NCI-H2107 (cell line): ENCODE measurements around the gene USP13.
A peak's percentile ranks its signal among the peaks of the same experiment; 100 is the strongest.
"Not testable (repeated sequence)": the region's sequence is repeated elsewhere in the genome, so short reads cannot be mapped to it uniquely, and the experiment has no call there.

ENCODE experiments used
- DNase-seq: peaks from one replicate; lab custom pipeline; 2025; lab: John Stamatoyannopoulos, UW

USP13 gene

DNA sequence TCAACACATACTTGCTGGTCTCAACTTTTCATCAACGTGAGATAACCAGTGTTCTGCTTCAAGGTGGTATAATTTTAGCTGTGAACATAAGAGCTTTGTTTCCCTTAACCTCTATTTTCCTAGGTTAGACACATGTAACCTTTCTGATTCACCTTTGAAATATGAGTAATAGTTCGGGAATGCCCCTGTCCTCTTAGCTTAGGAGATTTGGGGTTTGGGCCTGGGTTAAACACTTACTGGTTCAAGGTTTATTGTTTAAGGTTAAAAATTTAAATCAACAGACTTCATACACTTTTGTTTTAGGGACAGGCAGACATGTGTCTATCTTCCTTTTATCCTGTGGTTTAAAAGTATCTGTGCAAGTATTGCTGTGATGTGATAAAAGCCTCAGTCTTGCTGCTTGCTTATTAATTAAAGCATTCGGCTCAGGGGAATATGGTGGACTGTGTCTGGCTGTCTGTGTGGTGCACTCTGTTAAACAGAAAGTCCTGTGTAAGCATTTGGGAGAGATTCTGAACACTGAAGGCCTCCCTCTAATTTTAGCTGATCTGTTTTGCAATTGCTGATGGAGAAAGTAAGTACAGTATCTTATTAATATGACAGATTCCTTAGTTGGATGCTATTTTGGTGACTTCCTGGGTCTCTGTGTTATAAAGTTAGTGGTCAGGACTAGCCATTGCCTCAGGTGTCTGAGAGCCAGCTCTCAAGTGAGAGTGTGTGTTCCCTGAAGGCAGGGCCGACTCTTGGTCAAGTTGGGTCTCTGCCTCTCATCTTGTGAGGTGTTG lies 81.8 kb downstream of the USP13 start:
- DNase-seq = no peak

DNA sequence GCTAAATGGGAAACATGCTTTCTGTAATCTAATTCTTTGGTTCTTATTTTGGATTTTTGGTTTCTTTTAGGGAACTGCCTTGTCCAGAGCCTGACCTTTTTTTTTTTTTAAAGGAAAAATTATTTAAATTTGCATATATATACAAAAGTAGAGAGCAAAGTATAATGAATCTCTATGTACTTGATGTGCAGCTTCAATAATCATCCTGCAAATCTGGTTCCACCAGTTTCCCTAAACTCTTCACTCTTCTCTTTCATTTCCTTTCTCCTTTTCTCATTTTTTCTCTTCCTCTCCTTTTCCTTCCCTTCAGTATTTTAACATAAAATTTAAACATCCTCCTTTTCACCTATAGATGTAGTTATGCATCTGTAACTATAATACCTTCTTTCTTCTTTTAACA lies 82.5 kb downstream of the USP13 start:
- no peak for DNase-seq

DNA sequence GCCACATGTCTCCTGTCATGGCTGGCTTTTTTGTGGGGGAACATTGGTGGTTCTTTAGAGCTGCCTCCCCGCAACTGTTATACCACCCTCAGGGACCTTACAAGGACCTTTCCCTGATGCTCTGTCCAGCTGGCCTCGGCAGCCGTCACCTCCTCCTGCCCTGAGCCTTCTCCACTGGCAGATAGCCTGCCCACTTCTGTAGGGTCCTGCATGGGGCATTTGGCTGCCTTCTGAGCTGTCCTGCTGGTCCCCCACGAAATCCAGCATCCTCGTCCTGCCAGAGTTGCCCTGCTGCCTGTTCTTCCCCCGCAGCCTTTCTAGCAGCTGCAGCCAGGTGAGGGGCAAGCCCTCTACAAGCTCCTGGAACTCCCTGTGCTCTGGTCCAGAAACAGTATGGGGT lies 86.2 kb downstream of the USP13 start:
- no peak for DNase-seq

DNA sequence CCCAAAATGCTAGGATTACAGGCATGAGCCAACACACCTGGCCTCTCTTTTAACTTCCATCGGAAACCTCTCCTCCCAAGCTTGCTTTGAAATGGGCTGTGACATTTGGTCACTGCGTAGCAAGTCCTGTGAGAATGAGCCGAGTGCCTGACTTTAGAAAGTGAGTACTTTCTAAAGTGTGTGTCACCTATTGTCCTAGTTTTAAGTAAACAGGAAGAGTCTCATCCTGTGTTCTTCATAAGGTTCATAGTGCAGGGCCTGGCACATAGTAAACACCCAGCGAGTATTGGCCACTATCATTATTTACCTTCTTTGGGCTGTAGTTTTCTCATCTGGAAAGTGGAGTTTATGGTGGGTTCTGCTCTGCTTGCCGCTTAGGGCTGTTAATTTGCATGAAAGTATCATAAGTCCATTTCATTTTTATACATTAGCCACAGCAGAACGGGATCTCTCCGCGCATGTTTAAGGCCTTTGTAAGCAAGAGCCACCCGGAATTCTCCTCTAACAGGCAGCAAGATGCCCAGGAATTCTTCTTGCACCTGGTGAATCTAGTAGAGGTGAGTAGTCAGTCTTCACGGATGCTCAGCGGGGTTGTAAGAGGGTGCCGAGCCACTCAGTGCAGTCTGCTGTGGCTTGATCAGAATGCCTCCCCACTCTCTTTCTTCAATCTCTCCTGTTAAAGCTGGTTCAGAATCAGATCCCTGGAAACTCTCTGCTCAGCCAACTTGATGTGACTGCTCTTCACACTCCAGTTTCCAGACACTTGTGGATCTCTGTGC lies 87.2 kb downstream of the USP13 start:
- DNase-seq = no peak

DNA sequence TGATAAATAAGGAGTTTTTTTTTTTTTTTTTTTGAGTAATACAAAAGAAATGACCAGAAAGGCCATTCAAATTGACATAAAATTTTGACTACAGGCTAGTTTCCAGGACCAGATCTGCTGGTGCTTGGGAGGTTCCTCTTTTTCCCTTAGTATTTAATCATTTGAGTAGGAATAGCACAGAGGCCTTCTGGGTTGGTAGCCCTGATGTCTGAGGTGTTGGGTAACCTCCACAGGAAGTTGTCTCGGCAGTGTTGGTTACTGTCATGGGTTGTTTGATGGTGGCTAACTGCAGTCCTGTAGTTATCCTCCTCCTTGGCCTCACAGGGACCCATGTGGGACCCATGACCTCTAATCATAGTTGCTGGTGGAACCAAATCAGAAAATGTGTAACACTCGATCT lies 91.1 kb downstream of the USP13 start:
- DNase-seq = no peak

DNA sequence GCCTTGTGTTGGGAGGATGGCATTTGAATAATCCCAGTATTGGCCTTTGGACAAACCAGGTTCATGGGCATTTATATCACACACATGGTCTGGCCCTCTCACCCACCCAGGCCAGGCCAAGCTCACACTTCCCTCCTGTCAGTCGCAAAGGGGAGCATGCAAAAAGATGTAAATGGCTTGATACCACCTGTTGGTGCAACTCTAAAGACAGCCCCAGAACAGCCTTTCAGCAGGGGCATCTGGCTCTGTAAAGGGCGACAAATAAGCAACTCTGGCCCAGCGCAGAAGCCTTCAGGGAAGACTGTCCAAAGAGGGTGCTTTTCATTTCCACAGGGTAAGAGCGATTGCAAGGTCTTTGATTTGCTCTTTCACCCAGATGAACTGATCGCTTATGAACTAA lies 91.8 kb downstream of the USP13 start:
- no peak for DNase-seq

DNA sequence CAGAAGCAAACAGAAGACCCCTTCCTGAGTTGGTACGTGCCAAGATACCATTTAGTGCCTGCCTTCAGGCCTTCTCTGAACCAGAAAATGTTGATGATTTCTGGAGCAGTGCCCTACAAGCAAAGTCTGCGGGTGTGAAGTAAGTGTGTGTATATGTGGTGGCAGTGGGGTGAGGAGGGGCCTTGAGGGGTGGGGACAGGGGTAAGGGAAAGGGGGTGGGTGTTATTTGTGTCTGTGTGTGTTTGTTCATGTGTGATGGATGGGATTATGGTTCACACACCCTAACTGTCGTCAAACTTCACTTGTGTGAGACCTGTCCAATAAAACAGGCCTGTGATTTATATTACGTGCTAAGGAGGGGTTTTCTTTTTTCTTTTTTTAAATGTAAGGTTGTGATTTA lies 92.2 kb downstream of the USP13 start:
- DNase-seq = no peak

DNA sequence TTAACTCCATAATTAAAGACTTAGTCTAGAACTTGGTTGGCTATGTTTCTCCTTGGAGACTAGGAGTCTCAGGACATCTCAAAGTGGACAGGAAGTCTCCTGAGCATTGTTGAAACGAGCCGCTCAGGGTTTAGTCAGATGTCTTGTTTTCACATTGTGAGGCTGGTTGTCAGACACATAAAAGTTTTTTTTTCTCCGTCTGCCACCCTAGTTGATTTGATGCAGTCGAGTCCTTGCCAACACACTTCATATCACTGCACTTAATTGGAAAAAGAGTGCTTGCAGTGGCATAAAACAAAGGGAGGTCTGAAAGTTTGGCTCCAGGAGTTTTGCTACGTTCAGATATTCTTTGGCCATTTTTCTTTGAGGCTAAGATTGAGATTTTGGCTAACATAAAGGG lies 92.9 kb downstream of the USP13 start:
- DNase-seq = no peak

DNA sequence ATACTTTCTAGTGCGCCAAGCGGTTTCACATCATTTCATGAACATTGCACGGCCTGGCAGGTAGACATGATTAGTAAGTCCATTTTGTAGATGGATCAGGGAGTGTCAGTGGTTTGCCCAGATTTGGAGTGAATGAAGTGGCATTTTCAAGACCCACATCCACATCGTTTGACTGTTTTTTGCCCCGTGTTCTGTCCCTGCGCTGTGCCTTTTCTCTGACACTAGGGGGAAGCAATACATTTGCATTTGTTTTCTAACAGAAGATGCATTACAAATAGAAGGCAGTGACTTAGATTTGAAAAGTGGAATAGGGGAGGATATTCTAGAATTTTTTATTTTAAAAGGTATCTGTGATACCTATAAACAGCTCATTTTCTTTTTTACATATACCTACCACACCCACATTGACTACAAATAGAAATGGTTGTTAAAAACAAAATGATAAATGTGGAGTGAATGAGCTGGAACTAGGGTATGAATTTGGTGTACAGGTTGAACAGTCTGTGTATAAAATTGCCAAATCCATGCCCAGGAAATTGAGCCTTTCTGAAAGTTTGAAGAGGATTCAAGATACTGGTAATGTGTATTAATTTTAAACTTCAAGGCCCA lies 98.0 kb downstream of the USP13 start:
- DNase-seq = peak; percentile 48

DNA sequence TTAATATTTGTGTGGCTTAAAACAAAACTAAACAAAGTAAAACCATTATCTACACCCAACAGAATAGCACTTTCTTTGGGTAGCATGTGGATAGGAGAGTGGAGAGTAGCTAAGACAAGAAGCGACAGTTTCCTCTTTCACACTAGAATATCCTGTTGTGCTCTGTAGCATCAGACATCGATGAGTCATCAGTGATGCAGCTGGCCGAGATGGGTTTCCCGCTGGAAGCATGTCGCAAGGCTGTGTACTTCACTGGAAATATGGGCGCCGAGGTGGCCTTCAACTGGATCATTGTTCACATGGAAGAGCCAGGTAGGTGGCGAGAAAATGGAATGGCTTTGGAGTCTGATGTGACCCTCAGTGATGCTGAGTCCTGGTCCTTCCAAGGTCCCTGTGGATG lies 108.1 kb downstream of the USP13 start:
- no peak for DNase-seq

DNA sequence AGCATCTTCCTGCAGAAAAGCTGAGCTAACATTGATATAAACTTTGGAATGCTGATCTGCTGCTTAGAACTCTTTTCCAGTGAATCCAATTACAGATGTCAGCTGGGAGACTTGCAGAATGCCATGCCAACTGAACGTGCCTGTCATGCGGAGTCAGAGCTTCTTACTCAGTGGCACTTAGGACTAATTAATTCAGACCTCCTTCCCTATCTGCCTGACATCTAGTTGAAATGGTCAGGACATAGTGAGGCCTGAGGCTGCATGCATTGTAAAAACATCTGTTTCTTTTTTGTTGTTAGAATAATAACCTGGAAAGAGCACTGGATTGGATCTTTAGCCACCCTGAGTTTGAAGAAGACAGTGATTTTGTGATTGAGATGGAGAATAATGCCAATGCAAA lies 112.6 kb downstream of the USP13 start:
- no peak for DNase-seq

DNA sequence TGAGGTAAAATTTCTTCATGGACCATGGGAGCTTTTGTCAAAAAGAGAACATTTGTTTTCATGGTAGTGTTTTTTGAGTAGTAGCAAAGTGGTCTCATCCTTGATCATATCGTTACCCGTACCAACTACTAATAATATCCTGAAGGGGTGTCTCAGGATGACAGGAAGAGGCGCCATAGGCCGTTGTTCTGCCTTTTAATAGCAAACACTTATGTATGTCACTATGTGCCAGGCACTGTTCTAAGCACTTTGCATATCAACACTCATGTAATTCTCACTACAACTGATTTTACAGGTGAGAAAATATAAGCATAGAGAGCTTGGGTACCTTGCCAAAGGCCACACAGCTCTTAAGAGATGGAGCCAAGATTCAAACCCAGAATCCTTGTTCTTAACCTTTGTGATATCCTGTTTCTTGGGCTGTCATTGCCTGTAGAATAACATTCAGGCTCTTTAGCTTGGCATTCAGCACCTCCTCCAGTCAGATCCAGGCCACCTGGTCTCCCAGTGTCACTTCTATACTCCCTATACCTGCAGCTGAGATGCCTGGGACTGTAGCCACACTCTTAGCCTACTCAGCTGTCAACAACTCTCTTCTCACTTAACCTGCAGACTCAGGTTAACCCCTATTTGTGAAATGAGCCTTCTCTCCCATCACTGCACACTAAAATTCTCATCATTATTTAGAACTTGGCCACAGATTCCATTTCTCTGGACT lies 113.7 kb downstream of the USP13 start:
- DNase-seq = no peak

DNA sequence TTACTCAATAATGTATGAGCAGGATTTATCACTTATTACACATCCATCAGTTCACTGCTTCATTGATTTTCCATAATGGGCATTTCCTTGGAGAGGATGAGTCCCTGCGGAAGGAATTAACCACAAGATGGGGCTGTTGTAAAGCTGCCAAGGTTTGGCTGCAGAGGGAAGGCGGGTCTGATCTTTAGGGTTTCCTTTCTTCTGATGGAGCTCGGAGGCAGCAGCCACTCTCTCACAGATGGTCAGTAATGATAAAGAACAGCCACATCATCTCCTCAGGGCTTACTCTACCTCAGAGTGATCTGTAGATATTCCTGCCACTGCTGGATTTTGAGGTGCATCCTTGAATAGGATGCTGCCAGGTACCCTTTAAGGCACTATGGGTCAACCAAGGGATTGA lies 115.2 kb downstream of the USP13 start:
- DNase-seq = peak; percentile 38

DNA sequence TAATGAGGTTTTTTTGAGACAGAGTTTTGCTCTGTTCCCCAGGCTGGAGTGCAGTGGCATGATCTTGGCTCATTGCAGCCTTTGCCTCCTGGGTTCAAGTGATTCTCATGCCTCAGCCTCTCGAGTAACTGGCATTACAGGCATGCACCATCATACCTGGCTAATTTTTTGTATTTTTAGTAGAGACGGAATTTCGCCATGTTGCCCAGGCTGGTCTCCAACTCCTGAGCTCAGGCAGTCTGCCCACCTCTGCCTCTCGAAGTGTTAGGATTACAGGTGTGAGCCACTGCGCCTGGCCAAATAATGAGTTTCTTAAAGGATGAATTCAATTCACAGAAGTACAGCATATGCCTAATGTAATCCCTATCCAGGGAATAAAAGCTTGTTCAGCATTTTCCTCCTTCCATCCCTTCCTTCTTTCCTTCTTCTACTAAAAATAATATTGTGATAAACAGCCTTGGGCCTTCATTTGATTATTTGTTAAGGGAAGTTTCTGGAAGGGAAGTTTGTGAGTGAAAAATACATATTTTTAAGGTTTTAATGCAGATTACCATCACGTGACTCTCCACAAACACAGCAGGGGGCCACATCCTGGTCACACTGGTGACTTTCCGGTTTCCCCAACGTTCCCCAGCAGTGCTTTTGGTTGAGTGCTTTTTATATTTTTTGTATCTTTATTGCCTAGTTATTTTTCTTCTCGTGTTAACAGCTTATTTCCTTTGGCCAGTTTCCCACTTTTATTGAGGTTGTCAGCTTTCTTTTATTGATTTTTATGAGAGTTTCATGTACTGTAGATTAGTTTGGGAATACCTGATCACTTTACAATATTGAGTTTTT lies 116.8 kb downstream of the USP13 start:
- DNase-seq = no peak

DNA sequence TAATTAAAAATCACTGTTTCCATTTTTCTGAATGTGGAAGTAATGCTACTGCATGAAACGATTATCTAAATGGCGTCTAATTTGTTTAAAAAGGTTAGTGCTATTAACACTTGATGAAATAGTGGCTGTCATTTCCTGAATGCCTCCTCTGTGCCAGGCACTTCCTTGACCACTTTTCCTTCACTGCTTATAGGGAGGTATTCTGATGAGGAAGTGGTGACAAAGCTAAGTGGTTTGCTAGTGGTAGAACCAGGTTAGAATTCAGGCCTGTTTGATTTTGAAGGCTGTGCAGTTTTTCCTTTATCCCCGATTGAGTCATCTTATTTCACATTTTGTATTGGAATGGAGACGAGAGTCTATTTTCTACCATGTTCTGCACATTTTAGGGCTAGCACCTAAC lies 119.0 kb downstream of the USP13 start:
- DNase-seq = no peak

DNA sequence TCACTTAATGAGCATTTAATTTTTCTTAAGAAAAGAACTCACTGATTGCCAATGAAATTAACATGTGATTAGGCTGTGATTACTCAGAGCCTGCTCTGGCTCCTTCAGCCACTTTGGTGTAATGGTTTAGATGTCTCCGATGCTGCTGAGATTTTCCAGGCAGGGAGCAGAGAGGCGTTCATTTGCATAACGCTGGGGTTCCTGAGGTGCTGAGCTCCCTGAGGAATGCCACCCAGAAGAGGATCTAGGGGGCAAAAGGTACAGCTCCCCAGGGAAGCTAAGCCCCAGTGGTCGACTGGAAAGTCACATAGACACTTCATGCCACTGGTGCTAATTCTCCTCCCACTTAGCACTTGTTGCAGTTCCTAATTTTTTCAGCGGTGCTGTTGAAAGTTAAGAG lies 119.5 kb downstream of the USP13 start:
- no peak for DNase-seq

DNA sequence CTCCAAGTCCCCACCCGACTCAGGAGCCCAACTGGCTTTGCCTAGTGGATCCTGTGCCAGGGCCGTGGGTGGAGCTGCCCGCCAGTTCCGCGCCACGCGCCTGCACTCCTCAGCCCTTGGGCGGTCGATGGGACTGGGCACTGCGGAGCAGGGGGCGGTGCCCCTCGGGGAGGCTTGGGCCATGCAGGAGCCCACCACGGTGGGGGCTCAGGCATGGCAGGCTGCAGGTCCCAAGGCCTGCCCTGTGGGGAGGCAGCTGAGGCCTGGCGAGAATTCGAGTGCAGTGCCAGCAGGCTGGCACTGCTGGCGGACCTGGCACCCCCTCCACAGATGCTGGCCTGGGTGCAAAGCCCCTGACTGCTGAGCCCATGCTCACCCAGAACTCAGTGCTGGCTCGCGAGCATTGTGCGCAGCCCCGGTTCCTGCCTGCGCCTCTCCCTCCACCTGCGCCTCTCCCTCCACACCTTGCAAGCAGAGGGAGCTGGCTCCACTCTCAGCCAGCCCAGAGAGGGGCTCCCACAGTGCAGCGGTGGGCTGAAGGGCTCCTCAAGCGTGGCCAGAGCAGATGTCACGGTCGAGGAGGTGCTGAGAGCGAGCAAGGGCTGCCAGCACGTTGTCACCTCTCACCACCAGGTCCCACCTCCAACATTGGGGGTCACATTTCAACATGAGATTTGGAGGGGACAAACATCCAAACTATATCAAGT lies 122.7 kb downstream of the USP13 start:
- no peak for DNase-seq

DNA sequence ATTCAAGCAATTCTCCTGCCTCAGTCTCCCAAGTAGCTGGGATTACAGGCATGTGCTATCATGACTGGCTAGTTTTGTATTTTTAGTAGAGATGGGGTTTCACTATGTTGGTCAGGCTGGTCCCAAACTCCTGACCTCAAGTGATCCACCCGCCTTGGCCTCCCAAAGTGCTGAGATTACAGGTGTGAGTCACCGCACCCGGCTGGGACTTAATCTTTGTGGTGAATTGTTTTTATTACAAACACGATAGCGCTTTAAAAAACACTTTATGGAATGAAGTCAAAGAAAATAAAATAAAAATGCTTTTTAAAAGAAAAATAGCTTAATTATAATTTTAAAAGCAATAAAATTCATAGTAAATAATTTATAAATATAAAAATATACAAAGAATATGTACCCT lies 130.0 kb downstream of the USP13 start:
- not testable (repeated sequence) for DNase-seq

DNA sequence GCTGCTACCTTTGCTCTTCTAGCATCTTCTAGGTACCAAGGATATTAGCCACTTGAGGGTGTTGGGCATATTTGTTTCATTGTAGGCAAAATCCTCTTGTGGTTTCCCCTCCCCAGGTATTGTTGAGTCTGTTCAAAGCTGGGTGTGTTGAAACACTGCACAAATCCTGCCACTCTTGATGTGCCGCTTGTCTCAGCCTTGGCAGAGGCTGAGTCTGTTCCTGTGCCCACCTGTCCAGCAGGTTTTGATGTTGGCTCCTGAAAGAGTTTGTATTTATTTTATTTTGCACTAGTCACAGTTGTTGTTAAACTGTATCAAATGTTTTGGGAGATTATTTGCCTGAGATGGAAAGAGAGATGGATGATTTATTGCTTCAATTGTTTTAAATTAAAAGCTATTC lies 136.2 kb downstream of the USP13 start:
- DNase-seq = no peak

DNA sequence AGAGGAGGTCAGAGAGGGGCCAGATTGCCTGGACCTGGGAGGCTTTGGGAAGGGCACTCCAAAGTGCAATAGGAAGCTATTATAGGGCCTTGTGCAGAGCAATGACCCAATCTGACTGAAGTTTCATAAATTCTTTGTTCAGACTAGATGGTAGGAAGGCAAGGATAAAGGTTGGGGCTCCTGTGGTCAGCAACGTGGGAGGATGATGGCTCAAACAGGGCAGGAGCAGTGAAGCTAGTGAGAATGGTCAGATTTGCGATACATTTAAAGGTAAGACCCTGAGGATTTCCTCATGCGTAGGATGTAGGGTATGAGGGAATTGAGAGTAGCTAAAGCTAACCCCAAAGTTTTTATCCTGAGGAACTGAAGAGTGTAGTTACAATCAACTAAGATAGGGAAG lies 139.0 kb downstream of the USP13 start:
- no peak for DNase-seq

DNA sequence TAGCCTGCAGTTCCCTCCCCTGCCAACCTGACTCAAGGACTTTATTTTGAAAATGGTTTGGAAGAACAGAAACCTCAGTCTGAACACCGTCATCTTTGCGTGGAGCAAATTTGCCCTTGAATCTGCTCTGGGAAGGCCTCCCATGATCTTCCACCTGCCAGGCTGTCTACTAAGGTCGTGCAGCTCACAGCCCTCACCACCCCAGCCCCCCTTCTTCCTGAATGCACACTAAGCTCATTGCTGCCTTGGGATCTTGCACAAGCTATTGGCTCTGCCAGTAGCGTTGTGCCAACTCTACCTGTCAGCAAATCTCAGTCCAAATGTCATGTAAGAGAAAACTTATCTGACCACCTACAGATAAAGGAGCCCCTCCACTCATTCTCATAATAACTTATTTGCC lies 141.5 kb downstream of the USP13 start:
- DNase-seq = no peak
